CD14-positive monocyte (primary cell): ENCODE data around the gene THSD8. TPM values are rescaled to one million over a fixed set of nuclear protein-coding genes. Genes with fewer than 3 reads are reported as not detected.
A peak's percentile ranks its signal among the peaks of the same experiment; 100 is the strongest.

ENCODE experiments used
- DNase-seq, 3 donors: peaks; one replicate each; pipeline ENCODE4 v3.0.0-alpha.2; 2011 to 2022
- H2AFZ ChIP-seq: 2 replicates; pipeline ENCODE4 v1.6.0; 2012; ENCODE audit warnings: mild to moderate bottlenecking, low read depth, low read length, inconsistent platforms; ENCODE audit not compliant: insufficient read depth, poor library complexity, severe bottlenecking
- H3K27ac ChIP-seq, 2 donors: 1 replicate in 1 of 2; 2 replicates in 1 of 2; pipeline ENCODE4 v1.5.1; 2012 to 2013; ENCODE audit warnings: low read length in 2 of 2, control low read depth in 1 of 2, inconsistent platforms in 1 of 2, low read depth in 1 of 2, mild to moderate bottlenecking in 1 of 2
- H3K27me3 ChIP-seq, 2 donors: one replicate each; pipeline versions ENCODE4 v1.6.0 to v1.6.1; 2011 to 2013; ENCODE audit warnings: low read length in 2 of 2; ENCODE audit not compliant: control insufficient read depth in 2 of 2, insufficient read depth in 2 of 2
- H3K36me3 ChIP-seq, 2 donors: replicated peaks in 1 of 2; 1 replicate in 1 of 2; 2 replicates in 1 of 2; pipeline versions ENCODE4 v1.5.1 to v1.6.1; 2012 to 2013; ENCODE audit warnings: low read length in 2 of 2, control low read depth in 1 of 2, inconsistent platforms in 1 of 2, mild to moderate bottlenecking in 1 of 2; ENCODE audit not compliant: insufficient read depth in 2 of 2, control insufficient read depth in 1 of 2
- H3K4me1 ChIP-seq, 2 donors: 1 replicate in 1 of 2; 2 replicates in 1 of 2; pipeline versions ENCODE4 v1.5.1 to v1.6.1; 2012 to 2013; ENCODE audit warnings: low read length in 2 of 2, control low read depth in 1 of 2, inconsistent platforms in 1 of 2, mild to moderate bottlenecking in 1 of 2, moderate library complexity in 1 of 2; ENCODE audit not compliant: insufficient read depth in 2 of 2, control insufficient read depth in 1 of 2
- H3K4me2 ChIP-seq: replicated peaks from 2 replicates; pipeline ENCODE3; 2012; ENCODE audit warnings: low read length, moderate library complexity, mild to moderate bottlenecking; ENCODE audit not compliant: poor library complexity, severe bottlenecking; ENCODE audit errors: extremely low read depth
- H3K4me3 ChIP-seq, 3 experiments: fragments of 200-600 bp in 1 of 3; sonication (generic) in 1 of 3; replicated peaks in 1 of 3; 1 replicate in 2 of 3; 2 replicates in 1 of 3; pipeline ENCODE4 v1.5.1; 2011 to 2013; ENCODE audit warnings: low read length in 3 of 3, mild to moderate bottlenecking in 3 of 3, control low read depth in 2 of 3, low read depth in 2 of 3, inconsistent platforms in 1 of 3, moderate library complexity in 1 of 3
- H3K79me2 ChIP-seq: 2 replicates; pipeline ENCODE4 v1.6.0; 2012; ENCODE audit warnings: mild to moderate bottlenecking, control low read depth, inconsistent platforms, low read length, moderate library complexity; ENCODE audit not compliant: insufficient read depth
- H3K9ac ChIP-seq: 2 replicates; pipeline ENCODE4 v1.6.0; 2017; ENCODE audit warnings: low read length, mild to moderate bottlenecking; ENCODE audit not compliant: insufficient read depth, poor library complexity, severe bottlenecking
- H3K9me3 ChIP-seq, 2 donors: replicated peaks in 1 of 2; 1 replicate in 1 of 2; 2 replicates in 1 of 2; pipeline versions ENCODE4 v1.5.1 to v1.6.1; 2012 to 2013; ENCODE audit warnings: low read length in 2 of 2, control low read depth in 1 of 2; ENCODE audit not compliant: control insufficient read depth in 1 of 2, insufficient read depth in 1 of 2
- H4K20me1 ChIP-seq: 2 replicates; pipeline ENCODE4 v1.6.0; 2012; ENCODE audit warnings: mild to moderate bottlenecking, low read length, control low read depth, moderate library complexity; ENCODE audit not compliant: insufficient read depth
- H3K27ac Mint-ChIP-seq, 7 donors: one replicate each; pipeline ENCODE4 v1.8.0; 2020; ENCODE audit warnings: mild to moderate bottlenecking in 7 of 7, mixed read lengths in 7 of 7, moderate library complexity in 6 of 7, inconsistent platforms in 2 of 7
- H3K27me3 Mint-ChIP-seq, 3 donors: one replicate each; pipeline ENCODE4 v1.8.0; 2021 to 2022; ENCODE audit warnings: low read depth in 3 of 3, mild to moderate bottlenecking in 3 of 3, mixed read lengths in 3 of 3, moderate library complexity in 3 of 3, inconsistent platforms in 1 of 3
- H3K36me3 Mint-ChIP-seq, 2 donors: one replicate each; pipeline ENCODE4 v1.8.0; 2020; ENCODE audit warnings: mixed read lengths in 2 of 2, inconsistent platforms in 1 of 2, mild to moderate bottlenecking in 1 of 2
- H3K4me1 Mint-ChIP-seq: one replicate; pipeline ENCODE4 v1.8.0; 2020; ENCODE audit warnings: mild to moderate bottlenecking, mixed read lengths
- H3K4me3 Mint-ChIP-seq, 2 donors: one replicate each; pipeline ENCODE4 v1.8.0; 2020; ENCODE audit warnings: mild to moderate bottlenecking in 2 of 2, mixed read lengths in 2 of 2, moderate library complexity in 1 of 2
- H3K9me3 Mint-ChIP-seq, 7 donors: one replicate each; pipeline ENCODE4 v1.8.0; 2020 to 2022; ENCODE audit warnings: mixed read lengths in 7 of 7, mild to moderate bottlenecking in 6 of 7, moderate library complexity in 6 of 7, inconsistent platforms in 2 of 7
- WGBS: methylation state at CpG from one replicate; pipeline ENCODE4 v1.1.5; 2013; ENCODE audit warnings: missing lambda C conversion rate; ENCODE audit not compliant: insufficient coverage; 5-methylcytosine and 5-hydroxymethylcytosine counted together
- intact Hi-C, 2 donors: fragments of 100-400 bp; cut with micrococcal nuclease; formaldehyde crosslinking; loops; one replicate each; pipeline versions ENCODE4 v1.15.0 to v1.15.1; 2023
- polyA plus RNA-seq, 3 donors: library from polyadenylated mRNA; depleted of rRNA in 1 of 3; unstranded in 2 of 3; stranded (reverse) in 1 of 3; fragments of 300-500 nt in 2 of 3; fragments of >200 nt in 1 of 3; fragmentation: Illumina TruSeq in 2 of 3; gene quantifications; 1 replicate in 2 of 3; 2 replicates in 1 of 3; pipeline ENCODE4 v1.2.3, GENCODE V29; 2012 to 2021
- TF ChIP-seq, protein P1 (sequence below): fragments of 200-600 bp; IDR thresholded peaks from one replicate; pipeline ENCODE4 v1.8.0; 2022; ENCODE audit warnings: antibody characterized with exemption, mild to moderate bottlenecking

Gene THSD8
- polyA plus RNA-seq, 3 donors: 4.0 TPM; not detected in 2

- peaks cover 0 to 6% (median 0%) of the 10 kb centered on the region in 7 donors for H3K9me3 Mint-ChIP-seq
- peak overlapping the region in 2 of 3 experiments; percentile 44 to 81 for H3K4me3 ChIP-seq
- H2AFZ ChIP-seq: peak overlapping the region; percentile 84
- intact Hi-C loops: no loop called here
- no peaks in the 10 kb centered on the region for H4K20me1 ChIP-seq
- H3K9ac ChIP-seq: no peak overlapping the region
- TF ChIP-seq, protein P1, sequence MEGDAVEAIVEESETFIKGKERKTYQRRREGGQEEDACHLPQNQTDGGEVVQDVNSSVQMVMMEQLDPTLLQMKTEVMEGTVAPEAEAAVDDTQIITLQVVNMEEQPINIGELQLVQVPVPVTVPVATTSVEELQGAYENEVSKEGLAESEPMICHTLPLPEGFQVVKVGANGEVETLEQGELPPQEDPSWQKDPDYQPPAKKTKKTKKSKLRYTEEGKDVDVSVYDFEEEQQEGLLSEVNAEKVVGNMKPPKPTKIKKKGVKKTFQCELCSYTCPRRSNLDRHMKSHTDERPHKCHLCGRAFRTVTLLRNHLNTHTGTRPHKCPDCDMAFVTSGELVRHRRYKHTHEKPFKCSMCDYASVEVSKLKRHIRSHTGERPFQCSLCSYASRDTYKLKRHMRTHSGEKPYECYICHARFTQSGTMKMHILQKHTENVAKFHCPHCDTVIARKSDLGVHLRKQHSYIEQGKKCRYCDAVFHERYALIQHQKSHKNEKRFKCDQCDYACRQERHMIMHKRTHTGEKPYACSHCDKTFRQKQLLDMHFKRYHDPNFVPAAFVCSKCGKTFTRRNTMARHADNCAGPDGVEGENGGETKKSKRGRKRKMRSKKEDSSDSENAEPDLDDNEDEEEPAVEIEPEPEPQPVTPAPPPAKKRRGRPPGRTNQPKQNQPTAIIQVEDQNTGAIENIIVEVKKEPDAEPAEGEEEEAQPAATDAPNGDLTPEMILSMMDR: no peak
- peak overlapping the region; percentile 80 for H3K4me2 ChIP-seq
- no peak overlapping the region for H3K27ac ChIP-seq
- peak overlapping the region; percentile 56 to 91 for H3K4me3 Mint-ChIP-seq
- no peak overlapping the region for H3K27ac Mint-ChIP-seq
- H3K36me3 ChIP-seq: no peaks in the 10 kb centered on the region
- peaks cover 32% of the 10 kb centered on the region for H3K4me1 Mint-ChIP-seq
- H3K9me3 ChIP-seq: no peaks in the 10 kb centered on the region
- peaks cover 7% of the 10 kb centered on the region for H3K79me2 ChIP-seq
- 56% methylated on average over 15 of the region's 22 CpGs for WGBS
- peaks cover 8 to 24% of the 10 kb centered on the region in 2 donors for H3K36me3 Mint-ChIP-seq
- H3K27me3 ChIP-seq: peaks cover 4 to 34% of the 10 kb centered on the region in 2 donors
- peaks cover 29 to 40% of the 10 kb centered on the region in 2 donors for H3K4me1 ChIP-seq
- peaks cover 14 to 31% (median 25%) of the 10 kb centered on the region in 3 donors for H3K27me3 Mint-ChIP-seq
- no peak for DNase-seq
These were observed 618 bp downstream of the THSD8 start for GRCh38 chr19:12802267-12803106.

GRCh38 chr19:12804051-12804450 lies 2.2 kb downstream of the THSD8 start:
- 96% methylated on average over 25 of the region's 26 CpGs for WGBS

More at GRCh38 chr19:12804051-12804450, 2.2 kb downstream of the THSD8 start:
- no peak overlapping the region for H2AFZ ChIP-seq
- H3K9ac ChIP-seq: no peak overlapping the region
- no peaks in the 10 kb centered on the region for H3K36me3 ChIP-seq
- Mint-ChIP-seq H3K36me3 (peaks cover 12 to 23% of the 10 kb centered on the region in 2 donors), H3K4me3 (no peak overlapping the region), H3K9me3 (peaks cover 0 to 6% (median 0%) of the 10 kb centered on the region in 7 donors), H3K4me1 (peaks cover 32% of the 10 kb centered on the region), H3K27me3 (peaks cover 14 to 31% (median 25%) of the 10 kb centered on the region in 3 donors), H3K27ac (no peak overlapping the region)
- no peaks in the 10 kb centered on the region for H4K20me1 ChIP-seq
- H3K27me3 ChIP-seq: peaks cover 4 to 34% of the 10 kb centered on the region in 2 donors
- H3K4me3 ChIP-seq: no peak overlapping the region
- no peak overlapping the region for H3K4me2 ChIP-seq
- H3K27ac ChIP-seq: no peak overlapping the region
- TF ChIP-seq, protein P1: no peak
- H3K4me1 ChIP-seq: peaks cover 29 to 40% of the 10 kb centered on the region in 2 donors
- no peaks in the 10 kb centered on the region for H3K9me3 ChIP-seq
- intact Hi-C loops: no loop called here
- DNase-seq: no peak
- H3K79me2 ChIP-seq: peaks cover 7% of the 10 kb centered on the region
